Loucy (cell line): ENCODE data around the gene TASOR.

ENCODE experiments used
- H2AFZ ChIP-seq: fragments of 200-600 bp; sonication (generic); 2 replicates; pipeline ENCODE4 v1.6.0; 2016; ENCODE audit warnings: antibody characterized with exemption, mild to moderate bottlenecking, low read length, moderate library complexity
- H3F3A ChIP-seq: fragments of 200-600 bp; 2 replicates; pipeline ENCODE4 v1.6.0; 2016; ENCODE audit warnings: antibody characterized with exemption, low read depth, mild to moderate bottlenecking
- H3K27me3 ChIP-seq: fragments of 200-600 bp; sonication (generic); 2 replicates; pipeline ENCODE4 v1.6.1; 2014; ENCODE audit warnings: low read length, mild to moderate bottlenecking; ENCODE audit not compliant: insufficient read depth, poor library complexity, severe bottlenecking
- H3K36me3 ChIP-seq: fragments of 200-600 bp; sonication (generic); 2 replicates; pipeline ENCODE4 v1.6.1; 2016; ENCODE audit warnings: low read length; ENCODE audit not compliant: insufficient read depth
- H3K4me1 ChIP-seq: fragments of 200-600 bp; sonication (generic); 2 replicates; pipeline ENCODE4 v1.5.1; 2014; ENCODE audit warnings: low read length, mild to moderate bottlenecking; ENCODE audit not compliant: insufficient read depth, poor library complexity, severe bottlenecking
- H3K4me2 ChIP-seq: fragments of 200-600 bp; sonication (generic); 2 replicates; pipeline ENCODE4 v1.6.0; 2014; ENCODE audit warnings: antibody characterized with exemption, low read length, low read depth, mild to moderate bottlenecking; ENCODE audit not compliant: poor library complexity, severe bottlenecking
- H3K4me3 ChIP-seq: fragments of 200-600 bp; sonication (generic); 2 replicates; pipeline ENCODE4 v1.5.1; 2014; ENCODE audit warnings: low read length, mild to moderate bottlenecking, mixed read lengths; ENCODE audit not compliant: poor library complexity, severe bottlenecking
- H3K79me2 ChIP-seq: fragments of 200-600 bp; sonication (generic); 2 replicates; pipeline ENCODE4 v1.6.1; 2014; ENCODE audit warnings: low read length; ENCODE audit not compliant: insufficient read depth
- H3K9ac ChIP-seq: fragments of 200-600 bp; sonication (generic); 2 replicates; pipeline ENCODE4 v1.6.0; 2014; ENCODE audit warnings: mild to moderate bottlenecking, low read depth, low read length, moderate library complexity; ENCODE audit not compliant: poor library complexity, severe bottlenecking
- H3K9me2 ChIP-seq: fragments of 200-600 bp; sonication (generic); replicated peaks from 2 replicates; pipeline ENCODE4 v1.6.1; 2016; ENCODE audit warnings: low read depth, low read length, mixed read lengths
- H3K9me3 ChIP-seq: fragments of 200-600 bp; sonication (generic); 2 replicates; pipeline ENCODE4 v1.6.1; 2014; ENCODE audit warnings: mild to moderate bottlenecking, antibody characterized with exemption, low read length, low read depth; ENCODE audit not compliant: insufficient read depth
- H4K20me1 ChIP-seq: fragments of 200-600 bp; sonication (generic); 2 replicates; pipeline ENCODE4 v1.6.0; 2014; ENCODE audit warnings: antibody characterized with exemption, low read length, mild to moderate bottlenecking; ENCODE audit not compliant: insufficient read depth, poor library complexity, severe bottlenecking
- EZH2phosphoT487 ChIP-seq: fragments of 200-600 bp; IDR thresholded peaks from 2 replicates; pipeline ENCODE4 v1.6.1; 2018; ENCODE audit warnings: antibody characterized with exemption, mild to moderate bottlenecking, moderate library complexity, borderline replicate concordance
- TF ChIP-seq, protein P1 (sequence below): fragments of 200-600 bp; sonication (generic); conservative IDR thresholded peaks from 2 replicates; pipeline ENCODE4 v1.5.1; 2014; ENCODE audit warnings: mild to moderate bottlenecking, antibody characterized with exemption, low read length

TASOR gene

DNA sequence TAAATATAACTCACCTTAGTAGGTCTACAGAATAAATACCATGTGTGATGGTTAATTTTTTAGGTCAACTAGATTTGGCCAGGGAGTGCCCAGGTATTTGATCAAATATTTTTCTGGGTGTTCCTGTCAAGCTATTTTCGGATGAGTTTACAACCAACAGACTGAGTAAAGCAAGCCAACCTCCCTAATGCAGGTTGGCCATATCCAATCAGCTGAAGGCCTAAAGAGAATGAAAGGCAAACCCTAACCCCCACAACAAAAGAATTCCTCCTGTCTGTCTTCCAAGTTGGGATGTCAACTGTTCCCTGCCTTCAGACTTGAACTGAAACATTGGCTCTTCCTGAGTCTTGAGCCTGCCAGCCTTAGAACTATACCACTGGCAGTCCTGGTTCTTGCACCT is 28.6 kb downstream of the TASOR start:
- H3K4me3 ChIP-seq = no peak overlapping the region
- no peaks in the 10 kb centered on the region for H3K27me3 ChIP-seq
- H3K79me2 ChIP-seq = peaks cover 42% of the 10 kb centered on the region
- H2AFZ ChIP-seq = no peak overlapping the region
- no peak overlapping the region for H3K9ac ChIP-seq
- H3K9me3 ChIP-seq = peaks cover 3% of the 10 kb centered on the region; the same call in 1 of the 2 replicates
- no peak for TF ChIP-seq EZH2phosphoT487
- TF ChIP-seq, protein P1, sequence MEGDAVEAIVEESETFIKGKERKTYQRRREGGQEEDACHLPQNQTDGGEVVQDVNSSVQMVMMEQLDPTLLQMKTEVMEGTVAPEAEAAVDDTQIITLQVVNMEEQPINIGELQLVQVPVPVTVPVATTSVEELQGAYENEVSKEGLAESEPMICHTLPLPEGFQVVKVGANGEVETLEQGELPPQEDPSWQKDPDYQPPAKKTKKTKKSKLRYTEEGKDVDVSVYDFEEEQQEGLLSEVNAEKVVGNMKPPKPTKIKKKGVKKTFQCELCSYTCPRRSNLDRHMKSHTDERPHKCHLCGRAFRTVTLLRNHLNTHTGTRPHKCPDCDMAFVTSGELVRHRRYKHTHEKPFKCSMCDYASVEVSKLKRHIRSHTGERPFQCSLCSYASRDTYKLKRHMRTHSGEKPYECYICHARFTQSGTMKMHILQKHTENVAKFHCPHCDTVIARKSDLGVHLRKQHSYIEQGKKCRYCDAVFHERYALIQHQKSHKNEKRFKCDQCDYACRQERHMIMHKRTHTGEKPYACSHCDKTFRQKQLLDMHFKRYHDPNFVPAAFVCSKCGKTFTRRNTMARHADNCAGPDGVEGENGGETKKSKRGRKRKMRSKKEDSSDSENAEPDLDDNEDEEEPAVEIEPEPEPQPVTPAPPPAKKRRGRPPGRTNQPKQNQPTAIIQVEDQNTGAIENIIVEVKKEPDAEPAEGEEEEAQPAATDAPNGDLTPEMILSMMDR = no peak
- H3F3A ChIP-seq = peaks cover 3% of the 10 kb centered on the region; the same call in 1 of the 2 replicates
- peaks cover 15% of the 10 kb centered on the region for H4K20me1 ChIP-seq
- H3K4me2 ChIP-seq = no peak overlapping the region
- peaks cover 79% of the 10 kb centered on the region for H3K36me3 ChIP-seq
- H3K9me2 ChIP-seq = no peaks in the 10 kb centered on the region
- no peaks in the 10 kb centered on the region for H3K4me1 ChIP-seq

DNA sequence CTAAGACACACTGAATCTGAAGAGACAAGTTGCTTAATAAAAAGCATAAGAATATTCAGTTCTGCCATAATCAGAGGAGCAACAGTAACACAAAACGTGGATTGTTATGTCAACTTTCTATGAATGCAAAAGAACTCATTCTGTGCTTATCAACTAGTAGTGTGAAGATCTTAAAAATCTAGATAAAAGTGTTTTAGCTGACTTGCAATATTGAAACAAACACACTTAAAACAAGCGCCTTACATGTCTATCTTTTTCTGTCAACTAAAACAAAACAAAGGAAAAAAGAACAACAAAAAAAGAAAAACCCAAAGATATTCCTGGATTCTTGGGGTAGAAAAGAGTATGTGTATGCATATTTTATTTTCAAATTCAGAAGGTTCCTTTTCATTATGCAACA is 37.7 kb downstream of the TASOR start:
- Histone ChIP-seq H3K79me2 (peaks cover 9% of the 10 kb centered on the region; the same call in 1 of the 2 replicates), H3K4me1 (no peaks in the 10 kb centered on the region), H3K4me2 (no peak overlapping the region), H3K9ac (no peak overlapping the region), H3K4me3 (no peak overlapping the region), H4K20me1 (peaks cover 4% of the 10 kb centered on the region), H3K27me3 (no peaks in the 10 kb centered on the region), H3K9me2 (no peaks in the 10 kb centered on the region), H3K9me3 (no peaks in the 10 kb centered on the region), H2AFZ (no peak overlapping the region), H3F3A (no peaks in the 10 kb centered on the region), H3K36me3 (peaks cover 79% of the 10 kb centered on the region; the same call in 1 of the 2 replicates)
- TF ChIP-seq, protein P1 = no peak
- no peak for TF ChIP-seq EZH2phosphoT487

DNA sequence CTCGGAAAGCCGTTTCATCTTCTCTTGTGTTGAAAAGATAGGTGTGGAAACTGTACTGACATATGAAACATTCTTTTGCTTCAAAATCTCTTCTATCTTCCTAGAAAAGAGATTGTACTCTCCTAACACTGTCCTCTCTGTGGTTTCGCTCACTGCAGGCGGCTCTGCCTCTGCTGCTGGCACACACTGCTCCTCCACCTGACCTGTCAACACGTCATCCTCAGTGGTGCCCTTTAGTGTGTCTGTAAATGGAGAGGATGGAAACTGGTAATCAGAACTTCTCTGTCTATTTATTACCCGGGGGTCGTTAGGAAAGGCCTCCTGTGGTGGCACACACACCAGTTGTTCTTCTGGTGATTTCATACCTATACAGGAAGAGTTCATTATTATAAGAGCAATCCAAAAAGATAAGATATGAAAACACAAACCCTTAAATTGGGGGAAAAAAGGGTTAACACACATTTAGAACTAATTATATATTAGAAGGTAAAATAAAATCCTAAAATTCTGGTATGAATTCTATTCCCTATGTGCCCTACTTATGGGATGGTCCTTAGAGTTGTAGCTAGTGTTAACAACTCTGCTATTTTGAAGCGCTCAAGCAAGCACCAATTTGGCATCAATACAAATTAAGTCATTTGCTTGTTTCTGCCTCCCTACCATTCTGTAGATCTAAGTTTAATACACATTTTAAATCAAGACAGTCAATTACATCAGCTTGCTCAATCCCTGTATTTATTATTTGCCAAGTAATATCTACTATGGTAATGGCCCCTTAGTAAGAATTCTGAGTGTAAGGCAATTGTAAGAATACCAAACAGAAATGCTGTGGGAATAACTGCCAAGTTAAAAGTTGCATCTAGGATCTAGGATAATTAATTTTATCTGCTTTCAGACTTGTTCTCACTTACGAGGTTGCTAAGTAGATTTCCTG is 49.2 kb downstream of the TASOR start:
- no peak for TF ChIP-seq EZH2phosphoT487
- TF ChIP-seq, protein P1 = no peak
- H3K9me2 ChIP-seq = no peaks in the 10 kb centered on the region
- H3K27me3 ChIP-seq = no peaks in the 10 kb centered on the region
- H4K20me1 ChIP-seq = no peaks in the 10 kb centered on the region
- H3K4me3 ChIP-seq = no peak overlapping the region
- no peaks in the 10 kb centered on the region for H3K9me3 ChIP-seq
- H3K9ac ChIP-seq = no peak overlapping the region
- no peaks in the 10 kb centered on the region for H3K4me1 ChIP-seq
- no peaks in the 10 kb centered on the region for H3F3A ChIP-seq
- no peak overlapping the region for H3K4me2 ChIP-seq
- no peak overlapping the region for H2AFZ ChIP-seq
- no peaks in the 10 kb centered on the region for H3K79me2 ChIP-seq
- H3K36me3 ChIP-seq = peaks cover 43% of the 10 kb centered on the region
